HepG2 (cell line): ENCODE data around the gene CBX2. TPM values are rescaled to one million over a fixed set of nuclear protein-coding genes. Genes with fewer than 3 reads are reported as not detected.
A peak's percentile ranks its signal among the peaks of the same experiment; 100 is the strongest.

Experiments used
- ATAC-seq: fragments of 200-7000 bp; cut with Tn5 transposase; 3 replicates; pipeline ENCODE4 v1.9.1; 2020; ENCODE audit warnings: mild to moderate bottlenecking, moderate library complexity
- BruUV-seq: library from RNA; stranded (reverse); fragments of 400-500 nt; replicated peaks from 2 replicates; lab custom pipeline; 2021; lab: Mats Ljungman, UMichigan
- CTCF ChIA-PET: fragments of 300-600 bp; formaldehyde crosslinking; extraction: SDS; loops from one replicate; lab custom pipeline; 2021; ENCODE audit warnings: low total read pairs, inconsistent platforms, low intra/inter-chr PET ratio; lab: Yijun Ruan, JAX
- POLR2A ChIA-PET: fragments of 350-600 bp; sonication (Branson Sonifier 250); formaldehyde crosslinking; loops from one replicate; lab custom pipeline; 2020; ENCODE audit warnings: antibody characterized with exemption, inconsistent platforms; lab: Yijun Ruan, JAX
- DNase-seq: peaks from one replicate; pipeline ENCODE4 v3.0.0-alpha.2; 2015; ENCODE audit warnings: low spot score
- FAIRE-seq: peaks from 3 replicates; lab custom pipeline; 2011; peaks lifted over from hg19 to GRCh38; lab: Jason Lieb, UNC
- H2AFZ ChIP-seq: one replicate; pipeline ENCODE4 v1.6.1; 2011; ENCODE audit warnings: low read length, inconsistent platforms
- H3K27ac ChIP-seq: fragments of 300-600 bp; 3 replicates; pipeline ENCODE4 v1.8.0; 2011; ENCODE audit warnings: mixed run types, mild to moderate bottlenecking, mixed read lengths, low read length, inconsistent platforms; ENCODE audit not compliant: insufficient read depth; ENCODE audit errors: extremely low read length
- H3K27me3 ChIP-seq, 2 experiments: fragments of 200-600 bp in 1 of 2; 2 replicates in 1 of 2; 3 replicates in 1 of 2; pipeline versions ENCODE4 v1.6.0 to v1.8.0; 2011; ENCODE audit warnings: low read length in 2 of 2, mild to moderate bottlenecking in 2 of 2, moderate library complexity in 2 of 2, inconsistent platforms in 1 of 2; ENCODE audit not compliant: insufficient read depth in 2 of 2, control insufficient read depth in 1 of 2
- H3K36me3 ChIP-seq, 2 experiments: fragments of 200-600 bp in 1 of 2; replicated peaks in 1 of 2; 2 replicates in 1 of 2; 3 replicates in 1 of 2; pipeline versions ENCODE4 v1.5.1 to v1.8.0; 2011; ENCODE audit warnings: low read length in 2 of 2, inconsistent platforms in 1 of 2; ENCODE audit not compliant: insufficient read depth in 2 of 2, control insufficient read depth in 1 of 2
- H3K4me1 ChIP-seq: 2 replicates; pipeline ENCODE4 v1.5.1; 2012; ENCODE audit warnings: low read length, inconsistent platforms; ENCODE audit not compliant: insufficient read depth
- H3K4me2 ChIP-seq: 2 replicates; pipeline ENCODE4 v1.6.0; 2011; ENCODE audit warnings: low read depth, low read length, inconsistent platforms
- H3K4me3 ChIP-seq, 3 experiments: fragments of 200-600 bp in 1 of 3; sonication (generic), shearing (Covaris generic) in 1 of 3; replicated peaks in 1 of 3; 2 replicates each; pipeline ENCODE4 v1.5.1; 2011 to 2016; ENCODE audit warnings: low read length in 3 of 3, inconsistent platforms in 2 of 3, low read depth in 2 of 3, mild to moderate bottlenecking in 2 of 3, control low read depth in 1 of 3, mixed read lengths in 1 of 3; ENCODE audit not compliant: insufficient read depth in 1 of 3
- H3K79me2 ChIP-seq: one replicate; pipeline ENCODE4 v1.6.1; 2011; ENCODE audit warnings: low read length, inconsistent platforms; ENCODE audit not compliant: insufficient read depth
- H3K9ac ChIP-seq: 2 replicates; pipeline ENCODE4 v1.6.0; 2011; ENCODE audit warnings: mild to moderate bottlenecking, low read depth, low read length, inconsistent platforms; ENCODE audit not compliant: insufficient read depth
- H3K9me3 ChIP-seq: 2 replicates; pipeline ENCODE4 v1.5.1; 2012; ENCODE audit warnings: mild to moderate bottlenecking, low read length
- H4K20me1 ChIP-seq: 2 replicates; pipeline ENCODE4 v1.6.0; 2011; ENCODE audit warnings: inconsistent platforms, mild to moderate bottlenecking, low read length, moderate library complexity; ENCODE audit not compliant: insufficient read depth
- BHLHE40 ChIP-seq: IDR thresholded peaks from 2 replicates; pipeline ENCODE4 v1.6.1; 2011; ENCODE audit warnings: low read length, improper control_type of control experiment
- CBX2 ChIP-seq, 2 experiments: fragments of 200-600 bp in 1 of 2; sonication (generic); formaldehyde crosslinking in 1 of 2; IDR thresholded peaks; 2 replicates each; pipeline versions ENCODE4 v1.7.0 to v1.8.1; 2018 to 2022; ENCODE audit warnings: low read depth in 2 of 2, low read length in 1 of 2, mild to moderate bottlenecking in 1 of 2, missing genetic modification reagents in 1 of 2
- EZH2 ChIP-seq: conservative IDR thresholded peaks from 2 replicates; pipeline ENCODE4 v1.6.1; 2012; ENCODE audit warnings: mild to moderate bottlenecking, low read depth, low read length, moderate library complexity
- TCF7 ChIP-seq: sonication (generic); IDR thresholded peaks from 2 replicates; pipeline ENCODE4 v1.6.1; 2016; ENCODE audit warnings: antibody characterized with exemption, low read depth
- ZFAT ChIP-seq: sonication (generic); formaldehyde crosslinking; conservative IDR thresholded peaks from 2 replicates; pipeline ENCODE4 v1.8.1; 2023; ENCODE audit warnings: missing genetic modification reagents, inconsistent platforms
- ZNF501 ChIP-seq: sonication (generic); formaldehyde crosslinking; IDR thresholded peaks from 2 replicates; pipeline ENCODE4 v1.5.1; 2020; ENCODE audit warnings: mild to moderate bottlenecking, moderate library complexity, missing genetic modification reagents
- WGBS: methylation state at CpG from one replicate; pipeline ENCODE4 v1.1.6; 2017; ENCODE audit warnings: low lambda C conversion rate; 5-methylcytosine and 5-hydroxymethylcytosine counted together
- in situ Hi-C: cut with HindIII; loops from 2 replicates; pipeline ENCODE4 v1.10.0; 2017; ENCODE audit warnings: low pct_unique_long_range_greater_than_20kb; ENCODE audit not compliant: extremely low pct_ligation_motif_present
- intact Hi-C: fragments of 100-400 bp; cut with micrococcal nuclease; formaldehyde crosslinking; loops from one replicate; pipeline ENCODE4 v1.10.0; 2022; ENCODE audit not compliant: unreplicated experiment
- polyA plus RNA-seq, 8 experiments: library from polyadenylated mRNA; depleted of rRNA in 3 of 8; stranded (reverse) in 7 of 8; unstranded in 1 of 8; fragments of >200 nt; fragmentation: Illumina TruSeq in 4 of 8; extraction: Trizol in 4 of 8; gene quantifications; 2 replicates each; pipeline versions ENCODE4 v1.2.1 to v1.2.3, GENCODE V29; 2011 to 2016; ENCODE audit warnings: low read depth in 4 of 8, missing spikeins in 1 of 8, mixed read lengths in 1 of 8; ENCODE audit not compliant: insufficient read depth in 1 of 8
- total RNA-seq, 5 experiments: library from RNA; depleted of rRNA; stranded (reverse); fragments of >200 nt; fragmentation: Illumina TruSeq; extraction: Trizol; gene quantifications; 2 replicates each; pipeline ENCODE4 v1.2.3, GENCODE V29; 2016; ENCODE audit warnings: low read depth in 1 of 5
- TF ChIP-seq, protein P1 (sequence below): sonication (generic); formaldehyde crosslinking; IDR thresholded peaks from 2 replicates; pipeline ENCODE4 v1.8.0; 2022; ENCODE audit warnings: missing genetic modification reagents, mild to moderate bottlenecking, moderate library complexity, borderline replicate concordance

The CBX2 gene
- total and polyA plus RNA-seq, 2 of the 13 experiments (the other 11 are each of a cell fraction or from before 2014, with no cell fraction given), result 14.5 to 31.1 TPM

DNA sequence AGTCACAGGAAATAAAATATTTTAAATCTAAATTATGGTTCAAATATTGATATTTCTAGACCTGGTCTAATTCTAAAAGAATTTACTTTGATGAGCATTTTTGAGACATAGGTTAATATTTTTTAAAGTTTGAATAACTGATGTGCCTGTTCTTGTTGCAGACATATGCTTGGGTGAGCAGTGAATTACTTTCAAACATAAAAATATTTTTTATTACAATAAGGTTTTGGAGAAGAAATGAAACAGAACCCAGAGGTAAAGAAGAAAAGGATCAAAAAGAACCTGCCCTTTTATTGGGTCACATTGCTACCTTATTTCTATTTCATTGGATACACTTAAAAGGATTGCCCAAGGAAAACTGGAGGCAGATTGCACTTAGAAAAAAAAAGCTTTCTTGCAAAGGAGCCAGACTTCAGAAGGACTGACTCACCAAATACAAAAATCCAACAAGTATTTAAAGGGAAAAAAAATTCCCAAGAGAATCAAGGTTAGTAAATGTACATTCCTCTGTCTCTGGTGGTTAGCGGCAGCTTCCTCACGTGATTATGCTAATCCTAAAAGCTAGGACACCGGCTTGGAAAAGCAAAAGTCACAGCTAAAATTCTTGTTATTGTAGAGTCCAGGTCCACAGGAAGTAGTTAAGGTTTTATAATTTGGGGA, 28.7 kb upstream of the CBX2 start:
- POLR2A ChIA-PET, result interaction anchor here (0.6 kb wide), 1 partner anchor 746 kb away, joined by 6 read pairs; no protein-coding TSS in a partner anchor

More for the DNA sequence above, 28.7 kb upstream of the CBX2 start:
- DNase-seq, result no peak
- peaks cover 9 to 40% of the 10 kb centered on the region in 2 experiments; a peak in 4 of 5 replicates for H3K27me3 ChIP-seq
- no peaks in the 10 kb centered on the region for H3K9me3 ChIP-seq
- H3K79me2 ChIP-seq, result no peaks in the 10 kb centered on the region
- no peaks in the 10 kb centered on the region for H4K20me1 ChIP-seq
- BruUV-seq, result no TSS peak
- 8% methylated on average over 3 of the region's 3 CpGs for WGBS
- no peak for FAIRE-seq
- H3K4me3 ChIP-seq, result no peak overlapping the region
- peaks cover 70% of the 10 kb centered on the region for H3K4me1 ChIP-seq
- CTCF ChIA-PET, result interaction anchor here (1.5 kb wide), 1 partner anchor 86 kb away, joined by 3 read pairs; no protein-coding TSS in a partner anchor
- no peaks in the 10 kb centered on the region for H3K36me3 ChIP-seq
- no peak overlapping the region for H3K9ac ChIP-seq
- no peak for ATAC-seq
- no peak for TF ChIP-seq ZNF501 (CRISPR knock-in tag)
- TF ChIP-seq, protein P1, sequence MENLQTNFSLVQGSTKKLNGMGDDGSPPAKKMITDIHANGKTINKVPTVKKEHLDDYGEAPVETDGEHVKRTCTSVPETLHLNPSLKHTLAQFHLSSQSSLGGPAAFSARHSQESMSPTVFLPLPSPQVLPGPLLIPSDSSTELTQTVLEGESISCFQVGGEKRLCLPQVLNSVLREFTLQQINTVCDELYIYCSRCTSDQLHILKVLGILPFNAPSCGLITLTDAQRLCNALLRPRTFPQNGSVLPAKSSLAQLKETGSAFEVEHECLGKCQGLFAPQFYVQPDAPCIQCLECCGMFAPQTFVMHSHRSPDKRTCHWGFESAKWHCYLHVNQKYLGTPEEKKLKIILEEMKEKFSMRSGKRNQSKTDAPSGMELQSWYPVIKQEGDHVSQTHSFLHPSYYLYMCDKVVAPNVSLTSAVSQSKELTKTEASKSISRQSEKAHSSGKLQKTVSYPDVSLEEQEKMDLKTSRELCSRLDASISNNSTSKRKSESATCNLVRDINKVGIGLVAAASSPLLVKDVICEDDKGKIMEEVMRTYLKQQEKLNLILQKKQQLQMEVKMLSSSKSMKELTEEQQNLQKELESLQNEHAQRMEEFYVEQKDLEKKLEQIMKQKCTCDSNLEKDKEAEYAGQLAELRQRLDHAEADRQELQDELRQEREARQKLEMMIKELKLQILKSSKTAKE, result no peak
- no peak for TF ChIP-seq TCF7
- no peak for TF ChIP-seq ZFAT
- peak; percentile 90 for TF ChIP-seq CBX2 (IDR thresholded peaks at IDR 0.05; ENCODE audit: low read depth, low read length)
- TF ChIP-seq CBX2 (CRISPR knock-in tag; IDR thresholded peaks at IDR 0.05; ENCODE audit: low read depth), result no peak
- 0 out of 2 replicates have a peak, but pooled peaks have one; percentile 49 for TF ChIP-seq BHLHE40
- TF ChIP-seq EZH2, result 0 out of 2 replicates have a peak, but pooled peaks have one; percentile 16
- TF ChIP-seq, all 625 proteins: peak for 3
- intact Hi-C loops, result loop anchor here (10.0 kb wide), 1 partner anchor 86 kb away; the partner anchor contains the start of gene CBX4
- Histone ChIP-seq H3K4me2 (no peak overlapping the region), H2AFZ (no peak overlapping the region), H3K27ac (no peak overlapping the region)
- in situ Hi-C loops, result no loop called here
